ENCODE data around the gene ADCY9.

DNA sequence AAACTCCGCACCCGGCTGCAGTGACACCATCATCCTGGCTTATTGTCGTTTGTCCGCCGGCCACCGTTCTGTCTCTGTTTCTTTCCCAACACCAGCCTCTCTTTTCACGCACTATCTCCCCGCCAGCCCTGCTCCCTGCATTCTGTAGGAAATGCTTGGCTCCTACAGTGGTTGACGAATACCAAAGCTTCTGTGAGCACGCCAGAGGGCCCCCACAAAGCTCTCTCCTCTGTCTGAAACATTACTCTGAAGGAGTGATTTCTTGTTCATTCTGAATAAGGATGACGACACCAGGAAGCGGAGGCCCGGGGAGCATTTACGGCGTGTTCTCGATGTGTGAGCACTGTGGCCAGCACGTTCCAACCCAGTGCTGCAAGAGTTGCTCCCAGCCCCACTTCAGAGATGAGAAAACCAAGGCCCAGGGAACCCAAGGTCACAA, 58.8 kb downstream of the ADCY9 start:
- no peak for TF ChIP-seq POLR2A (IDR thresholded peaks at IDR 0.05; ENCODE audit: low read length)
- TF ChIP-seq, protein P1, sequence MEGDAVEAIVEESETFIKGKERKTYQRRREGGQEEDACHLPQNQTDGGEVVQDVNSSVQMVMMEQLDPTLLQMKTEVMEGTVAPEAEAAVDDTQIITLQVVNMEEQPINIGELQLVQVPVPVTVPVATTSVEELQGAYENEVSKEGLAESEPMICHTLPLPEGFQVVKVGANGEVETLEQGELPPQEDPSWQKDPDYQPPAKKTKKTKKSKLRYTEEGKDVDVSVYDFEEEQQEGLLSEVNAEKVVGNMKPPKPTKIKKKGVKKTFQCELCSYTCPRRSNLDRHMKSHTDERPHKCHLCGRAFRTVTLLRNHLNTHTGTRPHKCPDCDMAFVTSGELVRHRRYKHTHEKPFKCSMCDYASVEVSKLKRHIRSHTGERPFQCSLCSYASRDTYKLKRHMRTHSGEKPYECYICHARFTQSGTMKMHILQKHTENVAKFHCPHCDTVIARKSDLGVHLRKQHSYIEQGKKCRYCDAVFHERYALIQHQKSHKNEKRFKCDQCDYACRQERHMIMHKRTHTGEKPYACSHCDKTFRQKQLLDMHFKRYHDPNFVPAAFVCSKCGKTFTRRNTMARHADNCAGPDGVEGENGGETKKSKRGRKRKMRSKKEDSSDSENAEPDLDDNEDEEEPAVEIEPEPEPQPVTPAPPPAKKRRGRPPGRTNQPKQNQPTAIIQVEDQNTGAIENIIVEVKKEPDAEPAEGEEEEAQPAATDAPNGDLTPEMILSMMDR (IDR thresholded peaks at IDR 0.05) = no peak
- no peak for TF ChIP-seq MYC (IDR thresholded peaks at IDR 0.05; ENCODE audit: borderline replicate concordance, low read length)
- TF ChIP-seq SREBF2 (IDR thresholded peaks at IDR 0.05) = no peak
- TF ChIP-seq RAD21 (conservative IDR thresholded peaks at IDR 0.05 in 1 of 2, IDR thresholded peaks at IDR 0.05 in 1 of 2) = no peak
- TF ChIP-seq KDM1A (IDR thresholded peaks at IDR 0.05; ENCODE audit: low read depth) = no peak

All from A549 (cell line).